Astrocyte of the spinal cord (primary cell): ENCODE data around the gene CMTM8.

Experiments
- DNase-seq: peaks from one replicate; pipeline ENCODE4 v3.0.0; 2011; ENCODE audit warnings: low read depth, low spot score
- H3K4me3 ChIP-seq: 2 replicates; pipeline ENCODE4 v1.5.1; 2011; ENCODE audit warnings: low read depth, mild to moderate bottlenecking, low read length, moderate library complexity
- CTCF ChIP-seq: IDR thresholded peaks from 2 replicates; pipeline ENCODE4 v1.5.1; 2012; ENCODE audit warnings: low read depth, mild to moderate bottlenecking, low read length, inconsistent platforms
- in situ Hi-C: cut with HindIII; loops from 2 replicates; pipeline ENCODE4 v1.10.0; 2017; ENCODE audit warnings: low sequenced_read_pairs

Gene CMTM8

GRCh38 chr3:32262201-32262600 lies 23.7 kb downstream of the CMTM8 start:
- no peak overlapping the region for H3K4me3 ChIP-seq
- in situ Hi-C loops, result no loop called here
- no peak for TF ChIP-seq CTCF
- no peak for DNase-seq

GRCh38 chr3:32274306-32274705 lies 35.8 kb downstream of the CMTM8 start:
- TF ChIP-seq CTCF, result no peak
- in situ Hi-C loops, result no loop called here
- DNase-seq, result no peak
- H3K4me3 ChIP-seq, result no peak overlapping the region

GRCh38 chr3:32275506-32275905 lies 37.0 kb downstream of the CMTM8 start:
- in situ Hi-C loops, result no loop called here
- DNase-seq, result no peak
- H3K4me3 ChIP-seq, result no peak overlapping the region
- no peak for TF ChIP-seq CTCF

GRCh38 chr3:32276279-32276841 lies 37.9 kb downstream of the CMTM8 start:
- in situ Hi-C loops, result no loop called here
- TF ChIP-seq CTCF, result no peak
- H3K4me3 ChIP-seq, result no peak overlapping the region
- peak; percentile 33 for DNase-seq

- TF ChIP-seq CTCF, result no peak
- H3K4me3 ChIP-seq, result no peak overlapping the region
- DNase-seq, result no peak
- in situ Hi-C loops, result no loop called here
These were observed 40.2 kb downstream of the CMTM8 start for GRCh38 chr3:32278714-32279113.

GRCh38 chr3:32280262-32280910 lies 41.9 kb downstream of the CMTM8 start:
- in situ Hi-C loops, result no loop called here
- no peak for DNase-seq
- TF ChIP-seq CTCF, result no peak
- no peak overlapping the region for H3K4me3 ChIP-seq
